Measurements from ENCODE around the gene CTSA. TPM values are rescaled to one million over a fixed set of nuclear protein-coding genes. Genes with fewer than 3 reads are reported as not detected.

CTSA gene
- total RNA-seq, 3 donors from 2014 or later (not counting 1 experiment from before 2014, with no cell fraction given), result 72.8 to 108 (median 86.8) TPM

GRCh38 chr20:45894797-45895196, 3.7 kb downstream of the CTSA start:
- intact Hi-C loops (cut with micrococcal nuclease), result no loop called here
- ATAC-seq (no peak), DNase-seq (no peak)
- H3K27ac ChIP-seq (ENCODE audit: low read length), result no peak overlapping the region
- H3K9me3 Mint-ChIP-seq, result no peaks in the 10 kb centered on the region
- no peaks in the 10 kb centered on the region for H3K9me3 ChIP-seq (ENCODE audit: control insufficient read depth, insufficient read depth, low read length)
- H3K27me3 ChIP-seq (ENCODE audit: control insufficient read depth, insufficient read depth, low read length), result no peaks in the 10 kb centered on the region
- no peak overlapping the region for H3K27ac Mint-ChIP-seq
- no peak overlapping the region for H3K4me3 ChIP-seq (ENCODE audit: low read length)
- H3K4me1 Mint-ChIP-seq, result peaks cover 5 to 24% of the 10 kb centered on the region in 2 donors
- H3K36me3 ChIP-seq (ENCODE audit: control insufficient read depth, insufficient read depth, low read length), result peaks cover 17% of the 10 kb centered on the region
- H3K4me3 Mint-ChIP-seq, result no peak overlapping the region
- peaks cover 38% of the 10 kb centered on the region for H3K4me1 ChIP-seq (ENCODE audit: control insufficient read depth, insufficient read depth, low read length)
- H3K36me3 Mint-ChIP-seq, result no peaks in the 10 kb centered on the region
- no peaks in the 10 kb centered on the region for H3K27me3 Mint-ChIP-seq (ENCODE audit: low read depth in 2 of 2)
- WGBS (ENCODE audit: insufficient coverage), result 79% methylated on average over 12 of the region's 12 CpGs
- no peak for TF ChIP-seq CTCF (IDR thresholded peaks at IDR 0.05)

GRCh38 chr20:45896641-45897161, 5.6 kb downstream of the CTSA start:
- no peak overlapping the region for H3K4me3 Mint-ChIP-seq

GRCh38 chr20:45897289-45897688, 6.2 kb downstream of the CTSA start:
- ATAC-seq, result no peak
- peaks cover 17% of the 10 kb centered on the region for H3K36me3 ChIP-seq (ENCODE audit: control insufficient read depth, insufficient read depth, low read length)
- H3K27me3 ChIP-seq (ENCODE audit: control insufficient read depth, insufficient read depth, low read length), result no peaks in the 10 kb centered on the region
- H3K4me1 ChIP-seq (ENCODE audit: control insufficient read depth, insufficient read depth, low read length), result peaks cover 16% of the 10 kb centered on the region
- intact Hi-C loops (cut with micrococcal nuclease), result no loop called here
- Mint-ChIP-seq H3K27ac (no peak overlapping the region), H3K36me3 (no peaks in the 10 kb centered on the region), H3K4me3 (no peak overlapping the region), H3K9me3 (no peaks in the 10 kb centered on the region), H3K27me3 (ENCODE audit: low read depth in 2 of 2) (no peaks in the 10 kb centered on the region), H3K4me1 (peaks cover 0 to 5% of the 10 kb centered on the region in 2 donors)
- no peaks in the 10 kb centered on the region for H3K9me3 ChIP-seq (ENCODE audit: control insufficient read depth, insufficient read depth, low read length)
- no peak overlapping the region for H3K4me3 ChIP-seq (ENCODE audit: low read length)
- 100% methylated on average over 2 of the region's 2 CpGs for WGBS (ENCODE audit: insufficient coverage)
- H3K27ac ChIP-seq (ENCODE audit: low read length), result no peak overlapping the region
- TF ChIP-seq CTCF (IDR thresholded peaks at IDR 0.05), result no peak
- DNase-seq, result no peak

More at GRCh38 chr20:45896641-45897161, 5.6 kb downstream of the CTSA start:
- Histone ChIP-seq H3K27ac (ENCODE audit: low read length) (no peak overlapping the region), H3K9me3 (ENCODE audit: control insufficient read depth, insufficient read depth, low read length) (no peaks in the 10 kb centered on the region), H3K36me3 (ENCODE audit: control insufficient read depth, insufficient read depth, low read length) (peaks cover 17% of the 10 kb centered on the region), H3K4me1 (ENCODE audit: control insufficient read depth, insufficient read depth, low read length) (peaks cover 22% of the 10 kb centered on the region), H3K4me3 (ENCODE audit: low read length) (no peak overlapping the region), H3K27me3 (ENCODE audit: control insufficient read depth, insufficient read depth, low read length) (no peaks in the 10 kb centered on the region)
- Mint-ChIP-seq H3K27me3 (ENCODE audit: low read depth in 2 of 2) (no peaks in the 10 kb centered on the region), H3K4me1 (peaks cover 0 to 11% of the 10 kb centered on the region in 2 donors), H3K27ac (no peak overlapping the region), H3K36me3 (no peaks in the 10 kb centered on the region), H3K9me3 (no peaks in the 10 kb centered on the region)
- ATAC-seq (no peak), DNase-seq (no peak)
- no peak for TF ChIP-seq CTCF (IDR thresholded peaks at IDR 0.05)
- WGBS (ENCODE audit: insufficient coverage), result 96% methylated on average over 14 of the region's 14 CpGs
- intact Hi-C loops (cut with micrococcal nuclease), result no loop called here

GRCh38 chr20:45897692-45898091, 6.6 kb downstream of the CTSA start:
- ATAC-seq, result no peak
- Mint-ChIP-seq H3K27me3 (ENCODE audit: low read depth in 2 of 2) (no peaks in the 10 kb centered on the region), H3K27ac (no peak overlapping the region), H3K4me3 (no peak overlapping the region), H3K9me3 (no peaks in the 10 kb centered on the region), H3K4me1 (peaks cover 0 to 1% of the 10 kb centered on the region in 2 donors), H3K36me3 (no peaks in the 10 kb centered on the region)
- Histone ChIP-seq H3K9me3 (ENCODE audit: control insufficient read depth, insufficient read depth, low read length) (no peaks in the 10 kb centered on the region), H3K4me1 (ENCODE audit: control insufficient read depth, insufficient read depth, low read length) (peaks cover 12% of the 10 kb centered on the region), H3K4me3 (ENCODE audit: low read length) (no peak overlapping the region), H3K27ac (ENCODE audit: low read length) (no peak overlapping the region), H3K27me3 (ENCODE audit: control insufficient read depth, insufficient read depth, low read length) (no peaks in the 10 kb centered on the region), H3K36me3 (ENCODE audit: control insufficient read depth, insufficient read depth, low read length) (peaks cover 17% of the 10 kb centered on the region)
- intact Hi-C loops (cut with micrococcal nuclease), result no loop called here
- DNase-seq, result no peak
- WGBS (ENCODE audit: insufficient coverage), result 96% methylated on average over 7 of the region's 7 CpGs
- TF ChIP-seq CTCF (IDR thresholded peaks at IDR 0.05), result no peak
